SU-DHL-6 (cell line): ENCODE measurements around the gene DYNLT1.

Source experiments
- EZH2phosphoT487 ChIP-seq: fragments of 200-600 bp; sonication (generic), shearing (Covaris generic); conservative IDR thresholded peaks from 2 replicates; pipeline ENCODE4 v1.6.1; 2018; ENCODE audit warnings: mild to moderate bottlenecking, antibody characterized with exemption, low read length, moderate library complexity, mixed read lengths
- TF ChIP-seq, protein P1 (sequence below): fragments of 200-600 bp; sonication (generic); IDR thresholded peaks from one replicate; pipeline ENCODE4 v1.5.1; 2017; ENCODE audit warnings: antibody characterized with exemption, mild to moderate bottlenecking, low read length, moderate library complexity; ENCODE audit not compliant: insufficient read depth, poor library complexity, severe bottlenecking

DNA sequence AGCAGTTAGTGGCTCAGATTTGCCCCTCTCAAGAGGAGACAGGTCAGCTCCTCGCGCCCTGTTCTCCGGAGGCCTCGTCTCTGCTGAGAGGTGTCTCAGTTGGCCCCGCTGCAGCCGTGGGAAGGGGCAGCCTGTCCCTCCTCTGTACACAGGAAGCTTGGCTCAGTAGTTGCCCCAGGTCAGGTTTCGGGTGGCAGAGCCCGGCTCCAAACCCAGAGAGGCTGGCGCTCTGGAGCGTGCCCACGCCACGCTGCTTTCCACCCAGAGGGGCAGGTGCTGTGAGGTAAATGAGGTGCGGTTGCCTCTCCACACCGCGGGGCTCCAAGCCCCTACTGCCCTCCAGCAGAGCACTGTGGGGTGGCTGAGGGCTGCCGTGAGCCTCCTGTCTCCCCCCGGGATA lies 16.0 kb downstream of the DYNLT1 start:
- TF ChIP-seq, protein P1, sequence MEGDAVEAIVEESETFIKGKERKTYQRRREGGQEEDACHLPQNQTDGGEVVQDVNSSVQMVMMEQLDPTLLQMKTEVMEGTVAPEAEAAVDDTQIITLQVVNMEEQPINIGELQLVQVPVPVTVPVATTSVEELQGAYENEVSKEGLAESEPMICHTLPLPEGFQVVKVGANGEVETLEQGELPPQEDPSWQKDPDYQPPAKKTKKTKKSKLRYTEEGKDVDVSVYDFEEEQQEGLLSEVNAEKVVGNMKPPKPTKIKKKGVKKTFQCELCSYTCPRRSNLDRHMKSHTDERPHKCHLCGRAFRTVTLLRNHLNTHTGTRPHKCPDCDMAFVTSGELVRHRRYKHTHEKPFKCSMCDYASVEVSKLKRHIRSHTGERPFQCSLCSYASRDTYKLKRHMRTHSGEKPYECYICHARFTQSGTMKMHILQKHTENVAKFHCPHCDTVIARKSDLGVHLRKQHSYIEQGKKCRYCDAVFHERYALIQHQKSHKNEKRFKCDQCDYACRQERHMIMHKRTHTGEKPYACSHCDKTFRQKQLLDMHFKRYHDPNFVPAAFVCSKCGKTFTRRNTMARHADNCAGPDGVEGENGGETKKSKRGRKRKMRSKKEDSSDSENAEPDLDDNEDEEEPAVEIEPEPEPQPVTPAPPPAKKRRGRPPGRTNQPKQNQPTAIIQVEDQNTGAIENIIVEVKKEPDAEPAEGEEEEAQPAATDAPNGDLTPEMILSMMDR: no peak
- TF ChIP-seq EZH2phosphoT487: no peak
